HCT116 (cell line): ENCODE measurements around the gene RYR3. TPM values are rescaled to one million over a fixed set of nuclear protein-coding genes. Genes with fewer than 3 reads are reported as not detected.

Source experiments
- ATAC-seq: fragments of 200-7000 bp; cut with Tn5 transposase; 2 replicates; pipeline ENCODE4 v1.9.1; 2020; ENCODE audit warnings: mild to moderate bottlenecking, moderate library complexity
- BruUV-seq: library from RNA; stranded (reverse); fragments of 400-500 nt; replicated peaks from 2 replicates; lab custom pipeline; 2021; lab: Mats Ljungman, UMichigan
- CTCF ChIA-PET: fragments of 300-600 bp; sonication (Branson Sonifier 250); formaldehyde crosslinking; loops from one replicate; lab custom pipeline; 2021; ENCODE audit warnings: antibody characterized with exemption; lab: Charles Lee
- POLR2A ChIA-PET: fragments of 300-600, 350-600 bp; sonication (Branson Sonifier 250); formaldehyde crosslinking; loops from one replicate; lab custom pipeline; 2021; ENCODE audit warnings: antibody characterized with exemption; lab: Charles Lee
- RAD21 ChIA-PET, 2 experiments: fragments of 300-600 bp; sonication (Branson Sonifier 250); formaldehyde crosslinking; loops; one replicate each; lab custom pipeline; 2023; ENCODE audit warnings: low total read pairs in 2 of 2; ENCODE audit not compliant: uncharacterized antibody in 2 of 2, unreplicated experiment in 2 of 2, low non-redundant PET in 1 of 2; lab: Charles Lee
- DNase-seq: peaks from one replicate; pipeline ENCODE4 v3.0.0-alpha.2; 2010; ENCODE audit warnings: low read depth, low spot score
- H2AFZ ChIP-seq: fragments of 200-600 bp; shearing (Covaris generic), sonication (generic); 2 replicates; pipeline ENCODE4 v1.6.1; 2017; ENCODE audit warnings: low read depth, mixed run types, mixed read lengths, antibody characterized with exemption, low read length; ENCODE audit not compliant: poor library complexity, severe bottlenecking
- H3K27ac ChIP-seq: 2 replicates; pipeline ENCODE4 v1.5.1; 2012; ENCODE audit warnings: low read depth, low read length
- H3K27me3 ChIP-seq: fragments of 200-600 bp; sonication (generic); 2 replicates; pipeline ENCODE4 v1.6.1; 2016; ENCODE audit warnings: mixed run types, low read length, mixed read lengths; ENCODE audit not compliant: insufficient read depth
- H3K36me3 ChIP-seq, 2 experiments: fragments of 200-500 bp in 1 of 2; fragments of 200-600 bp in 1 of 2; sonication (Bioruptor generic) in 1 of 2; sonication (generic) in 1 of 2; 2 replicates each; pipeline versions ENCODE4 v1.5.1 to v1.6.1; 2014 to 2016; ENCODE audit warnings: low read length in 2 of 2, inconsistent platforms in 1 of 2, mixed read lengths in 1 of 2, mixed run types in 1 of 2; ENCODE audit not compliant: insufficient read depth in 2 of 2, control insufficient read depth in 1 of 2
- H3K4me1 ChIP-seq, 2 experiments: fragments of 200-600 bp in 1 of 2; sonication (generic) in 1 of 2; 2 replicates each; pipeline versions ENCODE4 v1.5.1 to v1.6.1; 2012 to 2017; ENCODE audit warnings: low read length in 2 of 2, inconsistent platforms in 1 of 2, mild to moderate bottlenecking in 1 of 2, mixed read lengths in 1 of 2, mixed run types in 1 of 2, moderate library complexity in 1 of 2; ENCODE audit not compliant: insufficient read depth in 2 of 2, control insufficient read depth in 1 of 2
- H3K4me2 ChIP-seq: fragments of 200-600 bp; sonication (generic); 2 replicates; pipeline ENCODE4 v1.6.1; 2017; ENCODE audit warnings: mixed run types, low read length, mixed read lengths
- H3K4me3 ChIP-seq, 2 experiments: fragments of 200-600 bp in 1 of 2; sonication (generic) in 1 of 2; replicated peaks in 1 of 2; 2 replicates each; pipeline ENCODE4 v1.5.1; 2011 to 2016; ENCODE audit warnings: low read length in 2 of 2, control low read depth in 1 of 2, low read depth in 1 of 2, mild to moderate bottlenecking in 1 of 2, mixed read lengths in 1 of 2, mixed run types in 1 of 2
- H3K79me2 ChIP-seq: fragments of 200-600 bp; sonication (generic); 2 replicates; pipeline ENCODE4 v1.6.1; 2017; ENCODE audit warnings: mild to moderate bottlenecking, mixed run types, low read length, moderate library complexity, mixed read lengths; ENCODE audit not compliant: insufficient read depth
- H3K9ac ChIP-seq: fragments of 200-600 bp; sonication (generic); 2 replicates; pipeline ENCODE4 v1.6.1; 2016; ENCODE audit warnings: low read length, mixed read lengths
- H3K9me2 ChIP-seq: fragments of 200-600 bp; sonication (generic), shearing (Covaris generic); 2 replicates; pipeline ENCODE4 v1.6.1; 2017; ENCODE audit warnings: mixed run types, mild to moderate bottlenecking, moderate library complexity; ENCODE audit not compliant: insufficient read depth
- H3K9me3 ChIP-seq, 2 experiments: fragments of 200-500 bp in 1 of 2; fragments of 200-600 bp in 1 of 2; sonication (Bioruptor generic) in 1 of 2; sonication (generic) in 1 of 2; 2 replicates each; pipeline ENCODE4 v1.6.1; 2014 to 2017; ENCODE audit warnings: low read length in 2 of 2, mixed read lengths in 2 of 2, inconsistent platforms in 1 of 2, low read depth in 1 of 2, mild to moderate bottlenecking in 1 of 2, mixed run types in 1 of 2, moderate library complexity in 1 of 2; ENCODE audit not compliant: control insufficient read depth in 1 of 2, insufficient read depth in 1 of 2
- H4K20me1 ChIP-seq: fragments of 200-600 bp; sonication (generic), shearing (Covaris generic); 2 replicates; pipeline ENCODE4 v1.6.1; 2017; ENCODE audit warnings: mixed run types, mild to moderate bottlenecking, moderate library complexity; ENCODE audit not compliant: insufficient read depth
- CBX3 ChIP-seq: IDR thresholded peaks from 2 replicates; pipeline ENCODE4 v1.6.1; 2012; ENCODE audit warnings: low read depth
- ELF1 ChIP-seq: IDR thresholded peaks from 2 replicates; pipeline ENCODE4 v1.6.1; 2012; ENCODE audit warnings: low read depth, borderline replicate concordance
- EZH2phosphoT487 ChIP-seq: fragments of 200-600 bp; IDR thresholded peaks from 2 replicates; pipeline ENCODE4 v1.6.1; 2018; ENCODE audit warnings: antibody characterized with exemption, borderline replicate concordance
- JUND ChIP-seq: IDR thresholded peaks from 2 replicates; pipeline ENCODE4 v1.6.1; 2012
- POLR2A ChIP-seq: IDR thresholded peaks from 2 replicates; pipeline ENCODE4 v1.7.0; 2011; ENCODE audit warnings: borderline replicate concordance; ENCODE audit not compliant: insufficient read depth, insufficient read length; ENCODE audit errors: extremely low read depth
- RAD21 ChIP-seq: IDR thresholded peaks from 2 replicates; pipeline ENCODE4 v1.6.1; 2012; ENCODE audit warnings: low read depth, mild to moderate bottlenecking
- SIN3A ChIP-seq: IDR thresholded peaks from 2 replicates; pipeline ENCODE4 v1.6.1; 2012; ENCODE audit warnings: low read depth
- SP1 ChIP-seq: IDR thresholded peaks from 2 replicates; pipeline ENCODE4 v1.6.1; 2012; ENCODE audit warnings: low read depth
- SRF ChIP-seq: IDR thresholded peaks from 2 replicates; pipeline ENCODE4 v1.6.1; 2012; ENCODE audit warnings: low read depth
- TCF7L2 ChIP-seq: IDR thresholded peaks from 2 replicates; pipeline ENCODE4 v1.7.0; 2011; ENCODE audit warnings: borderline replicate concordance, inconsistent platforms; ENCODE audit not compliant: insufficient read depth, insufficient read length; ENCODE audit errors: extremely low read depth
- ZFX ChIP-seq: fragments of 450-650 bp; IDR thresholded peaks from 2 replicates; pipeline ENCODE4 v1.6.1; 2017
- ZNF274 ChIP-seq: fragments of 200-500 bp; sonication (Bioruptor generic); IDR thresholded peaks from 2 replicates; pipeline ENCODE4 v1.6.1; 2014; ENCODE audit warnings: mild to moderate bottlenecking, low read depth, low read length, inconsistent platforms
- intact Hi-C: fragments of 100-400 bp; cut with micrococcal nuclease; formaldehyde crosslinking; loops from 2 replicates; pipeline ENCODE4 v1.10.0; 2022
- total RNA-seq: library from RNA; stranded (reverse); gene quantifications from one replicate; pipeline ENCODE4 v1.2.1, GENCODE V29; 2021; ENCODE audit not compliant: unreplicated experiment
- TF ChIP-seq, protein P1 (sequence below): IDR thresholded peaks from 2 replicates; pipeline ENCODE4 v1.6.1; 2012
- TF ChIP-seq, protein P2 (sequence below): IDR thresholded peaks from 2 replicates; pipeline ENCODE4 v1.6.1; 2012; ENCODE audit warnings: low read depth
- TF ChIP-seq, protein P3 (sequence below), 3 experiments: fragments of 200-600 bp in 1 of 3; sonication (generic) in 1 of 3; IDR thresholded peaks in 2 of 3; conservative IDR thresholded peaks in 1 of 3; 2 replicates each; pipeline ENCODE4 v1.5.1; 2012 to 2017; ENCODE audit warnings: low read depth in 2 of 3, low read length in 2 of 3, antibody characterized with exemption in 1 of 3, borderline replicate concordance in 1 of 3, control low read depth in 1 of 3, mild to moderate bottlenecking in 1 of 3, mixed read lengths in 1 of 3, mixed run types in 1 of 3, moderate library complexity in 1 of 3; ENCODE audit not compliant: insufficient read depth in 1 of 3

The RYR3 gene
- total RNA-seq, 1 experiment from 2014 or later, result not detected

DNA sequence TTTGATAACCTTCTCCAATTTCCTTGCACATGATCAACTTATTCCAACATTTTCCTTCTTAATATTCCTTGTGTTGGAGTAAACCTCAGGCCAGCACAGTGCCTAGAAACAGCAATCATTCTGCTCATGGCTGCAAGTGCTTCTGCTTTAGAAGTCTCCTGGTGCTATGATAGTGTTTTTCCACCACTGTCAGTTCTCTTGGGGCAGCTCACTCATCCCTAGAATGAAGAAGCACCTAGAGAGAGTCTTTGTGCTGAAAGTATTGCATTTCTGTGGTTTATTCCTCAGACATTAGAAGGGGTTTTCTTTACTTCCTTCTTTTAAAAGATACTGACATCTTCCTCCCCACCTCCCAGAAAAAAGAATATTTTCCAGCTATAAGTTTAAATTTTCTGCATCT lies 183.5 kb downstream of the RYR3 start:
- H3K9ac ChIP-seq, result no peak overlapping the region
- no peaks in the 10 kb centered on the region for H4K20me1 ChIP-seq
- ChIA-PET RAD21 (no interaction called here), CTCF (interaction anchor here (0.7 kb wide), 1 partner anchor 101 kb away, joined by 3 read pairs; no protein-coding TSS in a partner anchor), POLR2A (no interaction called here)
- no peak for ATAC-seq
- intact Hi-C loops, result no loop called here
- BruUV-seq, result no TSS peak
- no peaks in the 10 kb centered on the region for H3K4me1 ChIP-seq
- no peaks in the 10 kb centered on the region for H3K36me3 ChIP-seq
- no peak overlapping the region for H2AFZ ChIP-seq
- no peak for TF ChIP-seq TCF7L2
- TF ChIP-seq SIN3A, result no peak
- TF ChIP-seq ZFX, result no peak
- no peak for TF ChIP-seq SRF
- TF ChIP-seq ZNF274, result no peak
- no peak for TF ChIP-seq POLR2A
- TF ChIP-seq SP1, result no peak
- TF ChIP-seq, protein P1, sequence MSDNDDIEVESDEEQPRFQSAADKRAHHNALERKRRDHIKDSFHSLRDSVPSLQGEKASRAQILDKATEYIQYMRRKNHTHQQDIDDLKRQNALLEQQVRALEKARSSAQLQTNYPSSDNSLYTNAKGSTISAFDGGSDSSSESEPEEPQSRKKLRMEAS, result no peak
- TF ChIP-seq ELF1, result no peak
- no peak for TF ChIP-seq JUND
- no peak for TF ChIP-seq EZH2phosphoT487
- TF ChIP-seq, protein P2, sequence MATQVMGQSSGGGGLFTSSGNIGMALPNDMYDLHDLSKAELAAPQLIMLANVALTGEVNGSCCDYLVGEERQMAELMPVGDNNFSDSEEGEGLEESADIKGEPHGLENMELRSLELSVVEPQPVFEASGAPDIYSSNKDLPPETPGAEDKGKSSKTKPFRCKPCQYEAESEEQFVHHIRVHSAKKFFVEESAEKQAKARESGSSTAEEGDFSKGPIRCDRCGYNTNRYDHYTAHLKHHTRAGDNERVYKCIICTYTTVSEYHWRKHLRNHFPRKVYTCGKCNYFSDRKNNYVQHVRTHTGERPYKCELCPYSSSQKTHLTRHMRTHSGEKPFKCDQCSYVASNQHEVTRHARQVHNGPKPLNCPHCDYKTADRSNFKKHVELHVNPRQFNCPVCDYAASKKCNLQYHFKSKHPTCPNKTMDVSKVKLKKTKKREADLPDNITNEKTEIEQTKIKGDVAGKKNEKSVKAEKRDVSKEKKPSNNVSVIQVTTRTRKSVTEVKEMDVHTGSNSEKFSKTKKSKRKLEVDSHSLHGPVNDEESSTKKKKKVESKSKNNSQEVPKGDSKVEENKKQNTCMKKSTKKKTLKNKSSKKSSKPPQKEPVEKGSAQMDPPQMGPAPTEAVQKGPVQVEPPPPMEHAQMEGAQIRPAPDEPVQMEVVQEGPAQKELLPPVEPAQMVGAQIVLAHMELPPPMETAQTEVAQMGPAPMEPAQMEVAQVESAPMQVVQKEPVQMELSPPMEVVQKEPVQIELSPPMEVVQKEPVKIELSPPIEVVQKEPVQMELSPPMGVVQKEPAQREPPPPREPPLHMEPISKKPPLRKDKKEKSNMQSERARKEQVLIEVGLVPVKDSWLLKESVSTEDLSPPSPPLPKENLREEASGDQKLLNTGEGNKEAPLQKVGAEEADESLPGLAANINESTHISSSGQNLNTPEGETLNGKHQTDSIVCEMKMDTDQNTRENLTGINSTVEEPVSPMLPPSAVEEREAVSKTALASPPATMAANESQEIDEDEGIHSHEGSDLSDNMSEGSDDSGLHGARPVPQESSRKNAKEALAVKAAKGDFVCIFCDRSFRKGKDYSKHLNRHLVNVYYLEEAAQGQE, result no peak
- TF ChIP-seq RAD21, result no peak
- TF ChIP-seq, protein P3, sequence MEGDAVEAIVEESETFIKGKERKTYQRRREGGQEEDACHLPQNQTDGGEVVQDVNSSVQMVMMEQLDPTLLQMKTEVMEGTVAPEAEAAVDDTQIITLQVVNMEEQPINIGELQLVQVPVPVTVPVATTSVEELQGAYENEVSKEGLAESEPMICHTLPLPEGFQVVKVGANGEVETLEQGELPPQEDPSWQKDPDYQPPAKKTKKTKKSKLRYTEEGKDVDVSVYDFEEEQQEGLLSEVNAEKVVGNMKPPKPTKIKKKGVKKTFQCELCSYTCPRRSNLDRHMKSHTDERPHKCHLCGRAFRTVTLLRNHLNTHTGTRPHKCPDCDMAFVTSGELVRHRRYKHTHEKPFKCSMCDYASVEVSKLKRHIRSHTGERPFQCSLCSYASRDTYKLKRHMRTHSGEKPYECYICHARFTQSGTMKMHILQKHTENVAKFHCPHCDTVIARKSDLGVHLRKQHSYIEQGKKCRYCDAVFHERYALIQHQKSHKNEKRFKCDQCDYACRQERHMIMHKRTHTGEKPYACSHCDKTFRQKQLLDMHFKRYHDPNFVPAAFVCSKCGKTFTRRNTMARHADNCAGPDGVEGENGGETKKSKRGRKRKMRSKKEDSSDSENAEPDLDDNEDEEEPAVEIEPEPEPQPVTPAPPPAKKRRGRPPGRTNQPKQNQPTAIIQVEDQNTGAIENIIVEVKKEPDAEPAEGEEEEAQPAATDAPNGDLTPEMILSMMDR (IDR thresholded peaks at IDR 0.05 in 2 of 3, conservative IDR thresholded peaks at IDR 0.05 in 1 of 3; ENCODE audit: borderline replicate concordance in 1 of 3, insufficient read depth in 1 of 3, low read depth in 2 of 3, low read length in 2 of 3), result no peak
- no peak for TF ChIP-seq CBX3
- H3K9me2 ChIP-seq, result no peaks in the 10 kb centered on the region
- peaks cover 71% of the 10 kb centered on the region for H3K27me3 ChIP-seq
- H3K4me3 ChIP-seq, result no peak overlapping the region
- DNase-seq, result no peak
- no peak overlapping the region for H3K4me2 ChIP-seq
- no peaks in the 10 kb centered on the region for H3K9me3 ChIP-seq
- no peak overlapping the region for H3K27ac ChIP-seq
- no peaks in the 10 kb centered on the region for H3K79me2 ChIP-seq
